Stimulated activated CD4-positive, alpha-beta T cell treated with anti-CD3 and anti-CD28 coated beads, Interleukin-4, amount 100 ng/mL, for 48 hours (primary cell): Measurements from ENCODE around the gene STRN4.
"Not testable (repeated sequence)": the region's sequence is repeated elsewhere in the genome, so short reads cannot be mapped to it uniquely, and the experiment has no call there.

ENCODE experiments used
- DNase-seq, 2 donors: peaks; one replicate each; pipeline ENCODE4 v3.0.0-alpha.2; 2020; ENCODE audit warnings: low read depth in 2 of 2

STRN4 gene

GRCh38 chr19:46772170-46773017, 26.1 kb upstream of the STRN4 start:
- no peak for DNase-seq

GRCh38 chr19:46768746-46769145, 22.5 kb upstream of the STRN4 start:
- not testable (repeated sequence) for DNase-seq

- DNase-seq: peak; percentile 49 to 54
These were observed 20.5 kb upstream of the STRN4 start for GRCh38 chr19:46766569-46767317.

- no peak for DNase-seq
These were observed 18.6 kb upstream of the STRN4 start for GRCh38 chr19:46764817-46765291.

GRCh38 chr19:46762245-46762890, 16.1 kb upstream of the STRN4 start:
- no peak for DNase-seq

GRCh38 chr19:46761418-46761831, 15.2 kb upstream of the STRN4 start:
- no peak for DNase-seq

- DNase-seq: not testable (repeated sequence)
These were observed 14.6 kb upstream of the STRN4 start for GRCh38 chr19:46760897-46761296.

- no peak for DNase-seq
These were observed 14.1 kb upstream of the STRN4 start for GRCh38 chr19:46760363-46760762.

GRCh38 chr19:46759817-46760333, 13.6 kb upstream of the STRN4 start:
- DNase-seq: no peak

GRCh38 chr19:46759206-46759605, 13.0 kb upstream of the STRN4 start:
- DNase-seq: no peak

- DNase-seq: no peak
These were observed 10.3 kb upstream of the STRN4 start for GRCh38 chr19:46756544-46756888.

- DNase-seq: no peak
These were observed 9.7 kb upstream of the STRN4 start for GRCh38 chr19:46755853-46756543.

- no peak for DNase-seq
These were observed 9.0 kb upstream of the STRN4 start for GRCh38 chr19:46755077-46755852.

- DNase-seq: peak; percentile 51 to 56
These were observed 7.3 kb upstream of the STRN4 start for GRCh38 chr19:46753420-46754155.

GRCh38 chr19:46748325-46749109, 2.3 kb upstream of the STRN4 start:
- peak; percentile 75 to 85 for DNase-seq

GRCh38 chr19:46745521-46746280, 549 bp downstream of the STRN4 start, which contains the start of gene FKRP:
Gene FKRP (plus strand): TSS chr19:46746057. CDS start chr19:46755451, 9,394 bp downstream.
- peak; percentile 31 to 32 for DNase-seq

GRCh38 chr19:46745030-46745429, 1.2 kb downstream of the STRN4 start:
- DNase-seq: no peak

- DNase-seq: no peak
These were observed 2.1 kb downstream of the STRN4 start for GRCh38 chr19:46744005-46744691.
